Body of pancreas (tissue), 4 donors: Measurements from ENCODE around the gene ADCYAP1R1.

Experiments
- CTCF ChIP-seq, 7 experiments: fragments of 450-650 bp in 4 of 7; fragments of 200-600 bp in 3 of 7; sonication (generic) in 3 of 7; IDR thresholded peaks; one replicate each; pipeline ENCODE4 v1.5.1; 2016 to 2019; ENCODE audit warnings: antibody characterized with exemption in 7 of 7
- POLR2A ChIP-seq, 3 donors: fragments of 450-650 bp; IDR thresholded peaks; one replicate each; pipeline ENCODE4 v1.6.1; 2016; ENCODE audit warnings: antibody characterized with exemption in 3 of 3, mild to moderate bottlenecking in 2 of 3

DNA sequence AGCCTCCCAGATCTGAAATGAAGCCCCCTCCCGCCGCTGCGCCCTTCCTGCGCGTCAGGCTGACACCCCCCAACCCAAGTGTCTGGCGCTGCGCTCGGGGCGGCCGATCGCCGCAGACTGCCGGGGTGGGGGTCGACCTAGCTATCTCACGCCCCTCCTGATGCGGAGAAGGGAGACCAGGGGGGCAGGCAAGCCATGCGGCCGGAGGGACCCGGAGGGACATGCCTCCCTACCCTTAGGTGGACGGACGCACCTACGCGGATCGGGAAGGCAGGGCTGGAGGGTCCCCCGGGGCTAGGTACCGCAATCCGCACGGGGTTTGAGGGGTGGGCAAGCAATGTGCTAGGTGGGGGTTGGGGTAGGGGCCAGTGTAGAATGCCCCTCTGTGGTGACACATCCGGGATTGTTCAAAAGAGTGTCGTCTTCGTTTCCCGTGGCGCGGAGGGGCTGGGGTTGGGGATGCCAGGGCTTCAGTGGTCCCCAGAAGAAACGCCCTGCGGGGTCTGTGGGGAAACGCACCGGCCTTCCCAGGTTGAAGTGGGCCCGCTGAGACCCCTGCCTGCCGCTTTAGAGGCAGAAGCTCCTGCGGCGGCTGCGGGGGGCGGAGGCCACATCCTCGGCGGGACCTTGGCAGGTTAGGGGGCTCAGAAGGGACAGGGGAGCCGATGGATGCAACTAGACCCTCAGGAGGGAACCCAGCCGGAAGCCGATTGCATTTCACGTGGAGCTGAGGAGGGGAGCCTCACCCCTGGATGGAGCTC is 913 bp downstream of the ADCYAP1R1 start:
- TF ChIP-seq CTCF (IDR thresholded peaks at IDR 0.05) (no peak), POLR2A (IDR thresholded peaks at IDR 0.05) (no peak)
